Placental pericyte (primary cell): ENCODE data around the gene POMP. TPM values are rescaled to one million over a fixed set of nuclear protein-coding genes. Genes with fewer than 3 reads are reported as not detected.

Experiments used
- small RNA-seq: library from RNA; depleted of rRNA; stranded (forward); fragments of <200 nt; gene quantifications from one replicate; pipeline ENCODE3, GENCODE V24; 2012; ENCODE audit warnings: low replicate concordance
- total RNA-seq: library from RNA; depleted of rRNA; stranded (reverse); fragments of >200 nt; gene quantifications from 2 replicates; pipeline ENCODE4 v1.2.3, GENCODE V29; 2012

Gene POMP, protein sequence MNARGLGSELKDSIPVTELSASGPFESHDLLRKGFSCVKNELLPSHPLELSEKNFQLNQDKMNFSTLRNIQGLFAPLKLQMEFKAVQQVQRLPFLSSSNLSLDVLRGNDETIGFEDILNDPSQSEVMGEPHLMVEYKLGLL
- 92.4 and 106 TPM in 2 replicates for total RNA-seq

DNA sequence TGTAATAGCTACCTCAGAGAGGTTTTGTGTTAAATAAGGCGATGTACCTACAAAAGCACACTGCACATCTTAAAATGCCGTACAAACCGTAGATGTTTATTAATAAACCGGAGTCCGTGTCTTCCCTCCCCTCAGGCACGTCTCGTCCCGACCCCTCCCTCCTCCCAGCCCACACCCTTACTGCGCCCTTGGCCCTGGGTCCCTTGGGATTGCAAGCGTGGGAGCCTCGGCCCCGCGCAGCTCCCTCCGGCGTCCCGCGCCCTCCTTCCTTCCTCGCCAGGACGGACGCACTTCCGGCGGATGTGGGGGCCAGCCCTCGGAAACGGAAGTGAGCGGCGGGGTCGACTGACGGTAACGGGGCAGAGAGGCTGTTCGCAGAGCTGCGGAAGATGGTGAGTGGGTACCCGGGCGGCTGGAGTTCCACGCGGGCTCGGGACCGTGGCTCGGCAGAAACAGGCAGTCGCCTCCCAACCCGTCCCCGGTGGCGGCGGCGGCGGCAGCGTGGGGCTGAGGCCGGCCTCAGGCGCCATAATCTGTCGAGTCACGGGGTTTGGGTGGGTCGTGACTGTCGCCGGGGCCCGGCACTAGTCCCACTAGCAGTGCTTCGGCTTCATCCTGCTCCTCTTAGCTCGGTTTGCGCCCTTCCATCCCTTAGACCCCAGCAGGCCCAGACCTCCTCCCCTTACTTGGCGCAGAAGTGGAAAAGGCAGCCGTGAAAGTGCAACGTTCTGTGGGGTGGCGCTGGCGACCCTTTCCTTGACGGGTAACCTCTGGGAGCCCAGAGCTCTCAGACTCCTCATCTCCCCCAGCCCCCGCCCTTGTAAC lies at the start of gene POMP:
POMP (plus strand) TSS at position 335 of the 825 bp plus-strand sequence; CDS start at position 390, 55 bp downstream.

DNA sequence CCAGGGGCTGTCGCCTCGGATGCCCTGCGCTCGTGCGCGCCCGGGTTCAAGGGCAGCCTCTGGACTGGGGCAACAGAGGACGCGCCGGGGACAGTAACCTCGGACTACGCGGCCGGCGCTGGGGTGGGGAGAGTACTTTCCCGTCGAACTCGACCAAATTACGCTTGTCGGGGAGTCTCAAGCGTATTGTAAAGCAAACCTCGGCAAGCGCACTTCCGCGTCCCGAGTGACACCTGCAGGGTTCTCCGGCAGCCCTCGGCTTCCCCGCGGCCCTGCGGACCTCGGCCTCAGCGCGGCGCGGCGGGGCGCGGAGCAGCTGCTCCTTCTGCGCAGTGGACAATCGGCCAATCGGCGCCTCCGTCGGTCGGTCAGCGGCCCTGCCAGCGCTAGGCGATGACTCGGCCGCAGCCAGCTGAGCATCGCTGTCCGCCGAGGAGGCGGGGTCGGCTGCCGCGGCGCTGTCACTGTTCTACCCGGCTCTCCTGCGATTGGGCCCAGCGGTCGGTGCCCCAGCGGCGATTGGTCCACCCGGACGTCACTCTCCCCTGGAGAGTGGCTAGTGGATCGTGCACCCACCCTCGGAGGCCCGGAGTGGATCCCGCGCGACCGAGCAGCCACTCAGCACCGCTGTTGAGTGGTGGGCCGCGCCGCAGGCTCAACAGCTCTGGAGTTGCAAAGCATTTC lies 59.8 kb downstream of the POMP start, which contains the start of gene SLC46A3:
SLC46A3 (minus strand) TSS at position 428 of the 684 bp plus-strand sequence. CDS start 972 bp downstream, outside the sequence.

Small RNA genes within 50 kb of the gene (small RNA-seq; reads per million reads assigned to genes)
- not detected for gene RF00019
- not detected for gene RNU6-53P

Other genes starting within 250 kb of the POMP start
- gene FLT1, start 164.0 kb upstream of the POMP start, total RNA-seq: 94.3 and 201 TPM in 2 replicates
- gene SLC46A3, start 59.8 kb downstream of the POMP start, total RNA-seq: 8.5 and 9.0 TPM in 2 replicates
- gene MTUS2, start 161.2 kb downstream of the POMP start, total RNA-seq: under 0.01 and 0.57 TPM in 2 replicates